ENCODE measurements around the gene FNIP1. TPM values are rescaled to one million over a fixed set of nuclear protein-coding genes. Genes with fewer than 3 reads are reported as not detected.
"Not testable (repeated sequence)": the region's sequence is repeated elsewhere in the genome, so short reads cannot be mapped to it uniquely, and the experiment has no call there.

The FNIP1 gene
- total RNA-seq, 1 donor from 2014 or later: 18.8 TPM

- Mint-ChIP-seq H3K9me3 (no peaks in the 10 kb centered on the region), H3K4me3 (no peak overlapping the region), H3K4me1 (ENCODE audit: low read depth) (peaks cover 6% of the 10 kb centered on the region), H3K36me3 (ENCODE audit: low read depth) (peaks cover 36% of the 10 kb centered on the region), H3K27ac (no peak overlapping the region), H3K27me3 (ENCODE audit: insufficient read depth) (no peaks in the 10 kb centered on the region)
- intact Hi-C loops (cut with micrococcal nuclease): no loop called here
- no peak for DNase-seq (ENCODE audit: low spot score)
These were observed 56.3 kb downstream of the FNIP1 start for GRCh38 chr5:131740477-131740876.

- DNase-seq (ENCODE audit: low spot score): no peak
- Mint-ChIP-seq H3K27me3 (ENCODE audit: insufficient read depth) (no peaks in the 10 kb centered on the region), H3K36me3 (ENCODE audit: low read depth) (peaks cover 47% of the 10 kb centered on the region), H3K4me1 (ENCODE audit: low read depth) (no peaks in the 10 kb centered on the region), H3K27ac (no peak overlapping the region), H3K4me3 (no peak overlapping the region), H3K9me3 (peaks cover 3% of the 10 kb centered on the region)
- intact Hi-C loops (cut with micrococcal nuclease): no loop called here
These were observed 61.4 kb downstream of the FNIP1 start for GRCh38 chr5:131735393-131735792.

GRCh38 chr5:131734939-131735338 lies 61.9 kb downstream of the FNIP1 start:
- not testable (repeated sequence) for H3K4me1 Mint-ChIP-seq (ENCODE audit: low read depth); H3K27ac Mint-ChIP-seq; DNase-seq (ENCODE audit: low spot score); H3K27me3 Mint-ChIP-seq (ENCODE audit: insufficient read depth); H3K4me3 Mint-ChIP-seq; H3K9me3 Mint-ChIP-seq
- intact Hi-C loops (cut with micrococcal nuclease): loop anchor here (5.0 kb wide), 1 partner anchor 37 kb away; no protein-coding TSS in a partner anchor
- peaks cover 45% of the 10 kb centered on the region for H3K36me3 Mint-ChIP-seq (ENCODE audit: low read depth)

GRCh38 chr5:131729292-131729691 lies 67.5 kb downstream of the FNIP1 start:
- H3K27ac Mint-ChIP-seq; DNase-seq (ENCODE audit: low spot score); H3K4me1 Mint-ChIP-seq (ENCODE audit: low read depth); H3K4me3 Mint-ChIP-seq; H3K27me3 Mint-ChIP-seq (ENCODE audit: insufficient read depth); intact Hi-C loops (cut with micrococcal nuclease): not testable (repeated sequence)
- Mint-ChIP-seq H3K36me3 (ENCODE audit: low read depth) (peaks cover 55% of the 10 kb centered on the region), H3K9me3 (peaks cover 34% of the 10 kb centered on the region)

GRCh38 chr5:131724089-131724488 lies 72.7 kb downstream of the FNIP1 start:
- H3K27ac Mint-ChIP-seq; intact Hi-C loops (cut with micrococcal nuclease): not testable (repeated sequence)
- peaks cover 47% of the 10 kb centered on the region for H3K36me3 Mint-ChIP-seq (ENCODE audit: low read depth)

GRCh38 chr5:131720714-131721113 lies 76.1 kb downstream of the FNIP1 start:
- Mint-ChIP-seq H3K4me3 (no peak overlapping the region), H3K9me3 (peaks cover 12% of the 10 kb centered on the region)

More at GRCh38 chr5:131724089-131724488, 72.7 kb downstream of the FNIP1 start:
- H3K4me1 Mint-ChIP-seq (ENCODE audit: low read depth); DNase-seq (ENCODE audit: low spot score); H3K4me3 Mint-ChIP-seq; H3K27me3 Mint-ChIP-seq (ENCODE audit: insufficient read depth): not testable (repeated sequence)
- H3K9me3 Mint-ChIP-seq: peaks cover 34% of the 10 kb centered on the region

GRCh38 chr5:131719564-131719963 lies 77.3 kb downstream of the FNIP1 start:
- intact Hi-C loops (cut with micrococcal nuclease): no loop called here
- Mint-ChIP-seq H3K4me3 (no peak overlapping the region), H3K9me3 (peaks cover 6% of the 10 kb centered on the region), H3K36me3 (ENCODE audit: low read depth) (peaks cover 34% of the 10 kb centered on the region), H3K4me1 (ENCODE audit: low read depth) (peaks cover 10% of the 10 kb centered on the region), H3K27me3 (ENCODE audit: insufficient read depth) (no peaks in the 10 kb centered on the region), H3K27ac (no peak overlapping the region)
- no peak for DNase-seq (ENCODE audit: low spot score)

More at GRCh38 chr5:131720714-131721113, 76.1 kb downstream of the FNIP1 start:
- H3K27ac Mint-ChIP-seq: no peak overlapping the region
- H3K27me3 Mint-ChIP-seq (ENCODE audit: insufficient read depth): no peaks in the 10 kb centered on the region
- DNase-seq (ENCODE audit: low spot score): no peak
- intact Hi-C loops (cut with micrococcal nuclease): no loop called here
- peaks cover 32% of the 10 kb centered on the region for H3K36me3 Mint-ChIP-seq (ENCODE audit: low read depth)
- peaks cover 10% of the 10 kb centered on the region for H3K4me1 Mint-ChIP-seq (ENCODE audit: low read depth)

- peaks cover 37% of the 10 kb centered on the region for H3K36me3 Mint-ChIP-seq (ENCODE audit: low read depth)
These were observed 78.3 kb downstream of the FNIP1 start for GRCh38 chr5:131718487-131719014.

GRCh38 chr5:131717164-131717563 lies 79.7 kb downstream of the FNIP1 start:
- H3K9me3 Mint-ChIP-seq; H3K27me3 Mint-ChIP-seq (ENCODE audit: insufficient read depth); intact Hi-C loops (cut with micrococcal nuclease); H3K27ac Mint-ChIP-seq; H3K4me3 Mint-ChIP-seq; DNase-seq (ENCODE audit: low spot score): not testable (repeated sequence)
- peaks cover 42% of the 10 kb centered on the region for H3K36me3 Mint-ChIP-seq (ENCODE audit: low read depth)
- peaks cover 10% of the 10 kb centered on the region for H3K4me1 Mint-ChIP-seq (ENCODE audit: low read depth)

More at GRCh38 chr5:131718487-131719014, 78.3 kb downstream of the FNIP1 start:
- intact Hi-C loops (cut with micrococcal nuclease): no loop called here
- Mint-ChIP-seq H3K4me1 (ENCODE audit: low read depth) (peaks cover 10% of the 10 kb centered on the region), H3K9me3 (peaks cover 6% of the 10 kb centered on the region), H3K27me3 (ENCODE audit: insufficient read depth) (no peaks in the 10 kb centered on the region), H3K4me3 (no peak overlapping the region), H3K27ac (no peak overlapping the region)
- DNase-seq (ENCODE audit: low spot score): no peak

GRCh38 chr5:131716650-131717049 lies 80.2 kb downstream of the FNIP1 start:
- H3K27ac Mint-ChIP-seq: no peak overlapping the region

GRCh38 chr5:131710391-131710790 lies 86.4 kb downstream of the FNIP1 start:
- Mint-ChIP-seq H3K4me3 (no peak overlapping the region), H3K4me1 (ENCODE audit: low read depth) (no peaks in the 10 kb centered on the region), H3K9me3 (no peaks in the 10 kb centered on the region), H3K36me3 (ENCODE audit: low read depth) (peaks cover 37% of the 10 kb centered on the region), H3K27ac (no peak overlapping the region), H3K27me3 (ENCODE audit: insufficient read depth) (no peaks in the 10 kb centered on the region)
- intact Hi-C loops (cut with micrococcal nuclease): no loop called here
- no peak for DNase-seq (ENCODE audit: low spot score)

More at GRCh38 chr5:131716650-131717049, 80.2 kb downstream of the FNIP1 start:
- Mint-ChIP-seq H3K4me3 (no peak overlapping the region), H3K27me3 (ENCODE audit: insufficient read depth) (no peaks in the 10 kb centered on the region), H3K36me3 (ENCODE audit: low read depth) (peaks cover 44% of the 10 kb centered on the region), H3K4me1 (ENCODE audit: low read depth) (peaks cover 10% of the 10 kb centered on the region), H3K9me3 (peaks cover 6% of the 10 kb centered on the region)
- intact Hi-C loops (cut with micrococcal nuclease): no loop called here
- DNase-seq (ENCODE audit: low spot score): no peak

- Mint-ChIP-seq H3K27me3 (ENCODE audit: insufficient read depth) (no peaks in the 10 kb centered on the region), H3K4me3 (no peak overlapping the region), H3K4me1 (ENCODE audit: low read depth) (no peaks in the 10 kb centered on the region), H3K36me3 (ENCODE audit: low read depth) (peaks cover 36% of the 10 kb centered on the region), H3K27ac (no peak overlapping the region), H3K9me3 (no peaks in the 10 kb centered on the region)
- no peak for DNase-seq (ENCODE audit: low spot score)
- intact Hi-C loops (cut with micrococcal nuclease): no loop called here
These were observed 87.8 kb downstream of the FNIP1 start for GRCh38 chr5:131709043-131709442.

- no peaks in the 10 kb centered on the region for H3K27me3 Mint-ChIP-seq (ENCODE audit: insufficient read depth)
- no peak overlapping the region for H3K4me3 Mint-ChIP-seq
- no peaks in the 10 kb centered on the region for H3K9me3 Mint-ChIP-seq
- no peak for DNase-seq (ENCODE audit: low spot score)
- no peak overlapping the region for H3K27ac Mint-ChIP-seq
- H3K36me3 Mint-ChIP-seq (ENCODE audit: low read depth): peaks cover 43% of the 10 kb centered on the region
- H3K4me1 Mint-ChIP-seq (ENCODE audit: low read depth): no peaks in the 10 kb centered on the region
- intact Hi-C loops (cut with micrococcal nuclease): no loop called here
These were observed 90.5 kb downstream of the FNIP1 start for GRCh38 chr5:131706281-131706680.

- no peak overlapping the region for H3K27ac Mint-ChIP-seq
- intact Hi-C loops (cut with micrococcal nuclease): no loop called here
- no peak for DNase-seq (ENCODE audit: low spot score)
- H3K9me3 Mint-ChIP-seq: peaks cover 7% of the 10 kb centered on the region
- no peaks in the 10 kb centered on the region for H3K4me1 Mint-ChIP-seq (ENCODE audit: low read depth)
- no peaks in the 10 kb centered on the region for H3K27me3 Mint-ChIP-seq (ENCODE audit: insufficient read depth)
- H3K36me3 Mint-ChIP-seq (ENCODE audit: low read depth): peaks cover 52% of the 10 kb centered on the region
- no peak overlapping the region for H3K4me3 Mint-ChIP-seq
These were observed 101.9 kb downstream of the FNIP1 start for GRCh38 chr5:131694926-131695325.

All from activated T-helper 1 cell treated with anti-CD3 and anti-CD28 coated beads, Interleukin-12 subunit alpha, Interleukin-12 subunit beta, Interleukin-2, Interleukin-4 antibody, amounts not matched to agents 30 ng/mL and 10 ng/mL and 1 ng/mL, durations not matched to agents 14 hours and 24 hours and 36 hours (primary cell).